H1 (cell line): ENCODE results near the gene COPZ1. TPM values are rescaled to one million over a fixed set of nuclear protein-coding genes. Genes with fewer than 3 reads are reported as not detected.

Source experiments
- BRCA1 ChIP-seq: IDR thresholded peaks from 2 replicates; pipeline ENCODE4 v1.6.1; 2012; ENCODE audit warnings: low read depth, low read length, improper control_type of control experiment
- CEBPB ChIP-seq: IDR thresholded peaks from 2 replicates; pipeline ENCODE4 v1.6.1; 2012; ENCODE audit warnings: low read depth, low read length
- POLR2A ChIP-seq, 2 experiments: IDR thresholded peaks; 1 replicate in 1 of 2; 2 replicates in 1 of 2; pipeline ENCODE4 v1.6.1; 2011; ENCODE audit warnings: low read depth in 2 of 2, low read length in 2 of 2, mild to moderate bottlenecking in 2 of 2; ENCODE audit errors: control extremely low read depth in 1 of 2
- RFX5 ChIP-seq: IDR thresholded peaks from 2 replicates; pipeline ENCODE4 v1.6.1; 2011; ENCODE audit warnings: low read depth, low read length, improper control_type of control experiment, borderline replicate concordance
- SP2 ChIP-seq: IDR thresholded peaks from 2 replicates; pipeline ENCODE4 v1.6.1; 2012; ENCODE audit warnings: mild to moderate bottlenecking, low read length, inconsistent platforms
- SP4 ChIP-seq: IDR thresholded peaks from 2 replicates; pipeline ENCODE4 v1.6.1; 2012; ENCODE audit warnings: low read length, inconsistent platforms
- SUZ12 ChIP-seq: fragments of 200-600 bp; sonication (generic); IDR thresholded peaks from 2 replicates; pipeline ENCODE4 v1.6.1; 2012; ENCODE audit warnings: mild to moderate bottlenecking, inconsistent platforms, low read length, moderate library complexity, mixed read lengths
- ZNF274 ChIP-seq: IDR thresholded peaks from 2 replicates; pipeline ENCODE4 v1.7.0; 2012; ENCODE audit warnings: low read length, borderline replicate concordance; ENCODE audit errors: extremely low read depth
- polyA plus RNA-seq, 7 experiments: library from polyadenylated mRNA; depleted of rRNA in 3 of 7; stranded (reverse) in 5 of 7; unstranded in 2 of 7; fragments of >200 nt in 5 of 7; fragments of 200-250 nt in 2 of 7; gene quantifications; 1 replicate in 5 of 7; 2 replicates in 1 of 7; 4 replicates in 1 of 7; pipeline versions ENCODE4 v1.2.1 to v1.2.3, GENCODE V29; 2011 to 2013; ENCODE audit warnings: missing spikeins in 2 of 7, mixed read lengths in 2 of 7
- total RNA-seq: library from RNA; stranded (reverse); fragmentation: NEBNext Ultra II Directional; extraction: Animal tissue kit (Norgen Biotek cat#: 25700); gene quantifications from 2 replicates; pipeline ENCODE4 v1.2.1, GENCODE V29; 2021
- TF ChIP-seq, protein P1 (sequence below): IDR thresholded peaks from 2 replicates; pipeline ENCODE4 v1.6.1; 2012; ENCODE audit warnings: inconsistent platforms

COPZ1 gene
- total and polyA plus RNA-seq, 2 of the 8 experiments (the other 6 are each of a cell fraction or from before 2014, with no cell fraction given), result 103 to 133 TPM

DNA sequence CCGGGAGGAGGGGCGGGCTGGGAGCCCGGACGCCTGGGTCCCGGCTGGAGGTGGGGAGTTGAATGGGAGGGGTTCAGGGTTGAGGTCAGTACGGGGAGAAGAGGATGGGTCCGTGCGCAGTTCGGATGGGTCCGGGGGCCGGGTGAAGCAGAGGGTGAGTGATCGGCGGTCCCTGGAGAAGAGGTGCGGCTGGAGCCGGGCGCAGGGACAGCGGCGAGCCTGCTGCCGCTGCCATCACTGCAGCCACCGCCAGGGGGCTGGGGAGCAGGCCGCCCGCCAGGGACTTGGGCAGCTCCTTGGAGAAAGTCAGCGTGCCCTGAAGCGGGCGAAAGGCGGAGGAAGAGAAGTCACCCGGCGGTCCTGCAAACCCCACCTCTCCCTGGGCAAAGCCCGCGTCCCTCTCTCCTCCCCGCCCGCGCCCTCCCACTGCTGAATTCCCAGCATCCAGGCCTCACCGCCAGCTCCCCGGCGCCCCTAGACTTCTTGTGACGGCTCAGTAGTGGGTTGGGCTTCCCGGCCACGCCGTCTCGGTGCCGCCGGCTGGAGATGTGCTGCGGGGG, 45.3 kb downstream of the COPZ1 start (continued):
- TF ChIP-seq SP4, result no peak
- no peak for TF ChIP-seq ZNF274
- TF ChIP-seq CEBPB, result no peak
- TF ChIP-seq SP2, result no peak
- TF ChIP-seq, protein P1, sequence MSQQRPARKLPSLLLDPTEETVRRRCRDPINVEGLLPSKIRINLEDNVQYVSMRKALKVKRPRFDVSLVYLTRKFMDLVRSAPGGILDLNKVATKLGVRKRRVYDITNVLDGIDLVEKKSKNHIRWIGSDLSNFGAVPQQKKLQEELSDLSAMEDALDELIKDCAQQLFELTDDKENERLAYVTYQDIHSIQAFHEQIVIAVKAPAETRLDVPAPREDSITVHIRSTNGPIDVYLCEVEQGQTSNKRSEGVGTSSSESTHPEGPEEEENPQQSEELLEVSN, result peak; percentile 70
- no peak for TF ChIP-seq SUZ12
- no peak for TF ChIP-seq POLR2A (IDR thresholded peaks at IDR 0.05; ENCODE audit: control extremely low read depth in 1 of 2, low read depth in 2 of 2, low read length in 2 of 2)
- TF ChIP-seq BRCA1, result no peak
- no peak for TF ChIP-seq RFX5
